Head of caudate nucleus (tissue), 42 donors: ENCODE data around the gene NFKBIE.
A peak's percentile ranks its signal among the peaks of the same experiment; 100 is the strongest.

Experiments used
- DNase-seq, 42 donors: peaks; one replicate each; pipeline versions ENCODE4 v3.0.0 to v3.0.0-alpha.2; 2020 to 2021; ENCODE audit warnings: mixed read lengths in 7 of 42
- intact Hi-C: fragments of 100-400 bp; cut with DNase I; formaldehyde crosslinking; loops from one replicate; pipeline ENCODE4 v1.15.0; 2022

The NFKBIE gene

GRCh38 chr6:44276667-44277640 lies 11.6 kb upstream of the NFKBIE start:
- intact Hi-C loops, result no loop called here
- no peak for DNase-seq

GRCh38 chr6:44275749-44276648 lies 10.6 kb upstream of the NFKBIE start:
- DNase-seq, result no peak
- intact Hi-C loops, result no loop called here

- no peak for DNase-seq
- intact Hi-C loops, result no loop called here
These were observed 10.0 kb upstream of the NFKBIE start for GRCh38 chr6:44275271-44275748.

- DNase-seq, result no peak
- intact Hi-C loops, result no loop called here
These were observed 8.3 kb upstream of the NFKBIE start for GRCh38 chr6:44273617-44274016.

- no peak for DNase-seq
- intact Hi-C loops, result no loop called here
These were observed 7.7 kb upstream of the NFKBIE start for GRCh38 chr6:44272999-44273566.

- intact Hi-C loops, result no loop called here
- no peak for DNase-seq
These were observed 7.2 kb upstream of the NFKBIE start for GRCh38 chr6:44272529-44272928.

- intact Hi-C loops, result no loop called here
- DNase-seq, result no peak
These were observed 6.6 kb upstream of the NFKBIE start for GRCh38 chr6:44271914-44272313.

GRCh38 chr6:44271406-44271723 lies 6.0 kb upstream of the NFKBIE start:
- intact Hi-C loops, result no loop called here
- DNase-seq, result peak in 2 of 42 donors; percentile 13 to 28

GRCh38 chr6:44270526-44271405 lies 5.4 kb upstream of the NFKBIE start:
- intact Hi-C loops, result no loop called here
- peak in 1 of 42 donors; percentile 11 for DNase-seq

GRCh38 chr6:44269921-44270525 lies 4.7 kb upstream of the NFKBIE start, which contains the start of gene TMEM151B:
Gene TMEM151B, plus strand, starts transcription at chr6:44270450. Its CDS starts 293 bp downstream, at chr6:44270743.
- peak in 33 of 42 donors; percentile 29 to 81 (median 58) for DNase-seq
- intact Hi-C loops, result loop anchor here (5.0 kb wide), 2 partner anchors 42 to 67 kb away; partner anchors contain the start of gene AARS2

- intact Hi-C loops, result loop anchor here (5.0 kb wide), 2 partner anchors 43 to 68 kb away; partner anchors contain the start of gene AARS2
- no peak for DNase-seq
These were observed 4.0 kb upstream of the NFKBIE start for GRCh38 chr6:44269178-44269920.

GRCh38 chr6:44268095-44268628 lies 2.8 kb upstream of the NFKBIE start:
- DNase-seq, result peak in 40 of 42 donors; percentile 35 to 85 (median 68)
- intact Hi-C loops, result loop anchor here (5.0 kb wide), 2 partner anchors 44 to 69 kb away; partner anchors contain the start of gene AARS2

GRCh38 chr6:44267252-44267651 lies 1.9 kb upstream of the NFKBIE start:
- no peak for DNase-seq
- intact Hi-C loops, result loop anchor here (5.0 kb wide), 2 partner anchors 45 to 70 kb away; partner anchors contain the start of gene AARS2

GRCh38 chr6:44266347-44266746 lies 996 bp upstream of the NFKBIE start:
- no peak for DNase-seq
- intact Hi-C loops, result loop anchor here (5.0 kb wide), 2 partner anchors 46 to 71 kb away; partner anchors contain the start of gene AARS2

- intact Hi-C loops, result loop anchor here (5.0 kb wide), 2 partner anchors 47 to 72 kb away; partner anchors contain the start of gene AARS2
These were observed 427 bp upstream of the NFKBIE start for GRCh38 chr6:44265722-44266233.

More at GRCh38 chr6:44265722-44266233, 427 bp upstream of the NFKBIE start:
- no peak for DNase-seq
